Esophagus (tissue), 2 donors: Measurements from ENCODE around the gene CBX8. TPM values are rescaled to one million over a fixed set of nuclear protein-coding genes. Genes with fewer than 3 reads are reported as not detected.
A peak's percentile ranks its signal among the peaks of the same experiment; 100 is the strongest.

Experiments
- H3K27ac ChIP-seq, 2 donors: one replicate each; pipeline ENCODE4 v1.5.1; 2013; ENCODE audit warnings: low read depth in 2 of 2, mild to moderate bottlenecking in 2 of 2, inconsistent platforms in 1 of 2, low read length in 1 of 2, moderate library complexity in 1 of 2
- H3K27me3 ChIP-seq, 2 donors: one replicate each; pipeline ENCODE4 v1.6.1; 2013; ENCODE audit warnings: low read length in 2 of 2, control low read depth in 1 of 2, mild to moderate bottlenecking in 1 of 2; ENCODE audit not compliant: insufficient read depth in 2 of 2, control insufficient read depth in 1 of 2
- H3K36me3 ChIP-seq, 2 donors: one replicate each; pipeline ENCODE4 v1.6.1; 2013; ENCODE audit warnings: low read length in 1 of 2; ENCODE audit not compliant: control insufficient read depth in 2 of 2, insufficient read depth in 2 of 2
- H3K4me1 ChIP-seq, 2 donors: one replicate each; pipeline ENCODE4 v1.6.1; 2013; ENCODE audit warnings: low read length in 1 of 2; ENCODE audit not compliant: control insufficient read depth in 2 of 2, insufficient read depth in 2 of 2
- H3K4me3 ChIP-seq, 2 donors: one replicate each; pipeline ENCODE4 v1.5.1; 2013; ENCODE audit warnings: low read length in 2 of 2, mild to moderate bottlenecking in 2 of 2, low read depth in 1 of 2, moderate library complexity in 1 of 2
- H3K9me3 ChIP-seq, 2 donors: one replicate each; pipeline ENCODE4 v1.6.1; 2013; ENCODE audit warnings: mild to moderate bottlenecking in 2 of 2, low read depth in 1 of 2, low read length in 1 of 2, moderate library complexity in 1 of 2; ENCODE audit not compliant: control insufficient read depth in 2 of 2, insufficient read depth in 1 of 2
- WGBS, 2 donors: extraction: QIAGEN DNeasy Blood & Tissue Kit; methylation state at CpG; one replicate each; pipeline ENCODE4 v1.1.7; 2013; 5-methylcytosine and 5-hydroxymethylcytosine counted together
- polyA plus RNA-seq, 2 donors: library from polyadenylated mRNA; stranded (reverse); fragments of 200-250 nt; gene quantifications; one replicate each; pipeline ENCODE4 v1.2.3, GENCODE V29; 2013
- donor health status: healthy with polysubstance abuse.
- donor health status: Bipolar disorder and iron deficiency.

Gene CBX8
- polyA plus RNA-seq, 2 donors: 2.2 to 3.2 TPM

DNA sequence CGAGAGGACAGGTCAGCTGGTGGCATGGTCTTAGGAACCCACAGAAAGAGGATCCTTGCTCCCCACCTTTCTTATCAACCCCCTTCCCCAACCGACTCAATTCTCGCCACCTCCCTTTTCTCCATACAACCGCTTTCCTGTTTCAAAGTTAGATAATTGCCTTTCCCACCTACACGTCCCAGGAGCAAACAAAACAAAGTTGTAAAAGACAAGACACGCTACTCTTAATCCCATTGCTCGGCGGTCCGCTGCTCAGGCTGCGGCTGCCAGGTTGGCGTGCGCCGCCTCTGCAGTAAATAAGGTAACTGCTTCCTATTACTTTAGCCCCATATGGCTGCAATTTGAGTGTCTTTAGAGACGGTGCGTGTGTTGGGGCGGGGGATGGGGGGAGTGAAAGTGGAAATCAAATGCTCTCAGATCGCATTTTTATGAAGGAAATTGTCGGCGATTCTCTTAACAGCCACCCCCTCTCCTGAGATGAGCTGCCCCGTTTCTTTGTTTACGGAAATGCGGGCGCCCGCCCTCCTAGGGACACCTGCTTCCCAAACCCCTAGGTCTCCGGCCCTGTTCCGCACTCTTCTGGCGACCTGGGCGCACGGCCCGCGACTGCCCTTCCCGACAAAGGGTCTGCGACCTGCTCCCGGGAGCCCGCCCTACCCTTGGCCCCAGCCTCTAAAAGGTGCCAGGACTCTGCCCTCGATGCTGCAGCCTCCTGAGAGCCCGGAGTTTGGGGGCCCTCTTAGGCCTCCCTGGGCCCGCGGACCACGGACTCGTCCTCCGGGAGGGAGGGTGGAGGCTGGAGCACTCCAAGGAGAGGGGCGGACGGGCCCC, 3.7 kb upstream of the CBX8 start:
- Histone ChIP-seq H3K9me3 (peaks cover 2 to 17% of the 10 kb centered on the region in 2 donors), H3K27ac (no peak overlapping the region), H3K27me3 (peaks cover 0 to 62% of the 10 kb centered on the region in 2 donors), H3K4me1 (peaks cover 4 to 35% of the 10 kb centered on the region in 2 donors), H3K4me3 (peak overlapping the region; percentile 31 to 47), H3K36me3 (no peaks in the 10 kb centered on the region)
- 3% methylated on average over 42 to 44 of the region's 44 CpGs for WGBS, 2 donors

DNA sequence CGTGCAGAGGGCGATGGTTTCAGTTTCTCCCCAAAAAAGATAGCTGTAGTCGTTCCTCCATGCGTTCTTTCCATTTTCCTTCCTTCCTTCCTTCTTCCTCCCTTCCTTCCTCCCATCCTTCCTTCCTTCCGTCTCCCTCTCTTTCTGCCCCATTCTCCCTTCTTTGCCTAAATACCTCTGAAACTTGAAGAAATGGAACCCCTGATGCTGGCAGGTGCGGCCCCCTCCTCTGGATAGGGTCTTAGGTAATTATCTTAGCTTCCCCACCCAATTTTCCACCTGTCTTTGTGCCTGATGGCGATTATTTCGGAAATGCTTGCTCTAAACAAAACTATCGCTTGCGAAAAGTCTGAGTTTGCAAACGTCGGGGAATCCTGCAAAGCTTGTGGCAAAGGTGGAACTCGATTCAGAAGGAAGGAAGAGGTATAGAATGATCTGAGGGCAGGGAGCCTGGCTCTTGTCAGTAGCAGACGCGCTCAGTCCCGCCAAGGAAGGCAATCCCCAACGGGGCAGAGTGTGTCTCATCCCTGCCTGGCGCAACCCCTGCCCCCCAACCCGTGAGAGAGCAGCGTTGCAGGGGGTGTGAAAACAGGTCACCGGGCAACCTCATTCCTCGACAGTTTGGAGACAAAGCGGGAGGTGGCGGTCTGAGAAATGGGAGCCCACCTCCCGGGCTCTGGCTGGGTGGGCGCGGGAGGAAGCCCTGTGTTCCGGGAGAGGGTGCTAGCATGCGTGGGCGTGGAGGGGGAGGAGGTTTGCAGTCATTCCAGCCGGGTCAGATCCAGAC, 2.9 kb upstream of the CBX8 start:
- Histone ChIP-seq H3K4me3 (no peak overlapping the region), H3K27me3 (peaks cover 0 to 58% of the 10 kb centered on the region in 2 donors), H3K27ac (no peak overlapping the region), H3K4me1 (peaks cover 4 to 37% of the 10 kb centered on the region in 2 donors), H3K9me3 (peaks cover 2 to 17% of the 10 kb centered on the region in 2 donors), H3K36me3 (peaks cover 0 to 3% of the 10 kb centered on the region in 2 donors)
- 5% methylated on average over 31 of the region's 31 CpGs for WGBS, 2 donors

DNA sequence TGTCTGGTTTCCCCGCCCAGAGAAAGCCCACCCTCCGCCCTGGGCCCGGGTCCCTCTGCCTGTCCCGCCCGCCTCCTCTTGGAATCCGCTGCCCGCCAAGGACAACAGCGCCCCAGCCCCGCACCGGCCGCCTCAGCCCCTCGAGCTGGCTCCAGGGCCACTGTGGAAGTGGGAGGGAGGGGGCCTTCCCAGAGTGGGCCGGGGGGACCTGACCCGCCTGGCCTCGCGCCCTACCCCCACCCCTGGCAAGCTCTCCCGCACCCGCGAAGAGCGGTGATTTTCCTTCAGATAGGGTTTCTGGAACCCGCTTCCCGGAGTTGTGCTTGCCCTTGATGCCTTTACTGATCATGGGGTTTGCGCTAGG, 2.3 kb upstream of the CBX8 start:
- peaks cover 4 to 35% of the 10 kb centered on the region in 2 donors for H3K4me1 ChIP-seq
- H3K27ac ChIP-seq: no peak overlapping the region
- peaks cover 0 to 3% of the 10 kb centered on the region in 2 donors for H3K36me3 ChIP-seq
- H3K9me3 ChIP-seq: peaks cover 2 to 17% of the 10 kb centered on the region in 2 donors
- peaks cover 0 to 53% of the 10 kb centered on the region in 2 donors for H3K27me3 ChIP-seq
- H3K4me3 ChIP-seq: no peak overlapping the region
- 3 to 5% methylated on average over 23 of the region's 23 CpGs for WGBS, 2 donors

DNA sequence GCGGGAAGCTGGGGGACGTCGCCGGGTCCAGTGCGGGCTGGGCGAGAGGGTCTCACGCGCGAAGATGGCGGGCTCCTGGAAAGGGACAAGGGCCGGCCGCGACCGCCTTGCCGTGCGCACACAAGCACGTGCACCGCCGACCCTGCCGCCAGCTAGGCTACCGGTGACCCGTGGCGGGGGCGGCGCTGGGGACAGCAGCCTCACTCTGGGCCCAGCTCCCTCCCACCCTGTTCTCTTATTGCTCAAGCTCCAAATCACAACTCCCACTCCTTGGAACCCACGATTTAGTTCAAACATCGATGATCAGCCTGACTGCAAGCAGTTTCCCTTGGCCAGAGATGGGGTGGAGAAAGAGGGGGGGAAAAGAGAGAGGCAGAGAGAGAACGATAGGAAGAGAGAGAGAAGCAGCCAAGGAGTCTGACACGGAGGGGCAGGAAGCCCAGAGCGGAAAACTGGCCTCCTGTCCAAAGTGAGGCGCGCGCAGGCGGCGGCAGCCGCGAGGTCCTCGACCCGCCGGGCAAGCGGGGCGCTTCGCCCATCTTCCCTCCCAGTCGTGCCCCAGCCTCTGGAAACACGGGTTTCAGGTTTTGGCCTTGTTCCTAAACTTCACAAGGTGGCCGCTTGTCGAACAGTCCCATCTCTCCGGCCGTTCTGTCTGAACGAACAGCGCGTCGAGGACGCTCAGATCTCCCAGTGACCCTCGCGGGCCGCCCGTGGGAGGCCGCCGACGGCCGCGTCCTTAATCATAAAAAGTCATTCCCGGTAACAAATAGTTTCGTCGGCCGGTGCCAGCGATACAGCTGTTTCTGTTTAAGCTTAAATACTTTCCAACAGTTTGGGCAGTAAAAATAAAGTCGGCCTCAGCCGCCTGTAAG, 1.7 kb upstream of the CBX8 start:
- Histone ChIP-seq H3K27me3 (peaks cover 0 to 47% of the 10 kb centered on the region in 2 donors), H3K27ac (no peak overlapping the region), H3K36me3 (peaks cover 0 to 3% of the 10 kb centered on the region in 2 donors), H3K4me1 (peaks cover 4 to 31% of the 10 kb centered on the region in 2 donors), H3K4me3 (peak overlapping the region; percentile 43 to 63), H3K9me3 (peaks cover 2 to 12% of the 10 kb centered on the region in 2 donors)
- WGBS, 2 donors: 1 to 3% methylated on average over 65 to 70 of the region's 70 CpGs

DNA sequence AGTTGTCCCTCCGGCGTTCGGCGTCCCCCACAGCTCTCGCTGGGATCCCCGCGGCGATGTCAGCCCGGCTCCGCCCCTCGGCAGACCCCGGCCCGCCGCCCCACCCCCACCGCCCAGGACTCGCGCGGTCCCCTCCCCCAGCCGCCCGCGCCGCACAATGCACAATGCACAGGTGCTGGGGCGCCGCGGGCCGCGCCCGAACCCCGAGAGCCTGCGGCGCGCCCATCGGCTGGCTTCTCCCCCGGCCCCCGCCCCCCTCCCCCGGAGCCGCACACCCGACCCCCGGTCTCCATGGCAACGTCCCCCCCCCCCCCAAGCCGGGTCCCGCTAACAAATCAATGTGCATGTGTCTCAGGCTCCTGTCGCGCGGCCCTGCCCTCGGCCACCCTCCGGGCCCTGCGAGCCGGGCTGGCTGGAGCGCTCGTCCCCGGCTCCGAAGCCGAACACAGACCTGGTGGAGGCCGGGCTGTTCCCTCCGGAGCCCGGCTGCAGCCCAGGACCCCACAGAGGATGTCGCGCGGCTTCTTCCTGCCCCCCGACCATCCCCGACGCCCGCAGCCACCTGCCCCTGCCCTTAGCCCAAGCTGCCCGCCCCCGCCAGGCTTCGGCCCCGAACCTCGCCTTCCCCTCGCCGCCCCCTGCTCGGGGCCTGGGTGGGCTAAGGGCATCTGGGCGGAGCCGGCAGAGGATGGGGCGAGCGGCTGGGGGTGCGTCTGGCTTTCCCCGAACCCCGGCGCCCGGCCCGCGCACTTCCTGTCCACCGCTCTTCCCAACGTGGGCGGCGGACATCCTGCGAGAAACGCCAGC, 818 bp upstream of the CBX8 start:
- WGBS, 2 donors: 1% methylated on average over 58 to 89 of the region's 89 CpGs
- Histone ChIP-seq H3K4me3 (peak overlapping the region; percentile 63 to 71), H3K36me3 (peaks cover 0 to 3% of the 10 kb centered on the region in 2 donors), H3K4me1 (peaks cover 4 to 30% of the 10 kb centered on the region in 2 donors), H3K27ac (no peak overlapping the region), H3K9me3 (peaks cover 0 to 6% of the 10 kb centered on the region in 2 donors), H3K27me3 (peaks cover 0 to 39% of the 10 kb centered on the region in 2 donors)

DNA sequence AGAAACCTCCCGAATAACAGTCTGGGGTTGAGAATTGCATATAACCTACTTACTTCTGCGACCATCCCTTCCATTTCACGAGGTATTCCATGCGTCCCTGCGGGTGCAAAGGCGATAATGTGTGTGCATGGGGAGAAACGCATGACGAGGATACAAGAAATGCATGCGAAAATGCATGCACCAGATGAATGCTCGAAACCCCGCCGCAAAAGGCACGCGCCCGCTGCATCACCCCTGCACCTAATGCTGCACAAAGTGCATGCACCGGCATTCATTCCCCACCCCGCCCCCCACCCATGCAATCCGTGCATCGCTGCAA, 474 bp downstream of the CBX8 start:
- H3K4me3 ChIP-seq: peak overlapping the region; percentile 63 to 71
- H3K36me3 ChIP-seq: peaks cover 0 to 3% of the 10 kb centered on the region in 2 donors
- peak overlapping the region in 1 of 2 donors; percentile 72 for H3K27ac ChIP-seq
- peaks cover 0 to 5% of the 10 kb centered on the region in 2 donors for H3K9me3 ChIP-seq
- H3K4me1 ChIP-seq: peaks cover 4 to 27% of the 10 kb centered on the region in 2 donors
- H3K27me3 ChIP-seq: peaks cover 0 to 38% of the 10 kb centered on the region in 2 donors
- 1 to 2% methylated on average over 19 of the region's 19 CpGs for WGBS, 2 donors

DNA sequence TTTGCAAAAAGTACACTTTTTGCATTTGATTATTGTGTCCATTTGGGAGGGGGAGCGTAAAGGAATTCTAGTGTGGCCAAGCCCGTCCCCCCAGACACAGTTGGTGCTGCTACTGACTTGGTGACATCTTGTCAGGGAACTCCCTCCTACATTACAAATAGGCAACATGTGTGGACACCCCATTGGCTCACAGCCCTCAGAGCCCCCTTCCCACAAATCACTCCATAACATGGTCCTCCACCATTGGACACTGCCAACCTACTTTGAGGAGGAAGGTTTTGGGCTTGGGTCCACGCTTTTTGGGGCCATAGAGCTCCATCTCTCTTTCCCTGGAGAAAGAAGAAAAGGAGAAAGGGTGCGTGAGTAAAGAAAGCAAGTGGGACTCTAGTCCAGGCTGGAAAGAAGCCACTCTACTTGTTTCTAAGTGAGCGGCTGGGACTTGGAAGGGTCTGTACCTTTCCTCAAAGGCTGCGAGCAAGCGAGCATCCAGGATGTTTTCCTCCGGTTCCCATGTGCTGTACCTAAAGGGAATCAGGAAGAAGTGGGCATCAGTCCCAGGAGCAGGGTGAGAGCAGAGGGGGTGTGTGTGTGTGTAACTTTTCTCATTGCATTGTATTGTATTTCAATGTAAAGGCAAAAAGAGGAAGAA, 958 bp downstream of the CBX8 start:
- H3K4me3 ChIP-seq: peak overlapping the region; percentile 63 to 71
- H3K36me3 ChIP-seq: peaks cover 0 to 3% of the 10 kb centered on the region in 2 donors
- H3K9me3 ChIP-seq: peaks cover 0 to 7% of the 10 kb centered on the region in 2 donors
- WGBS, 2 donors: 66 to 75% methylated on average over 8 of the region's 8 CpGs
- peaks cover 4 to 28% of the 10 kb centered on the region in 2 donors for H3K4me1 ChIP-seq
- H3K27ac ChIP-seq: no peak overlapping the region
- peaks cover 0 to 43% of the 10 kb centered on the region in 2 donors for H3K27me3 ChIP-seq

DNA sequence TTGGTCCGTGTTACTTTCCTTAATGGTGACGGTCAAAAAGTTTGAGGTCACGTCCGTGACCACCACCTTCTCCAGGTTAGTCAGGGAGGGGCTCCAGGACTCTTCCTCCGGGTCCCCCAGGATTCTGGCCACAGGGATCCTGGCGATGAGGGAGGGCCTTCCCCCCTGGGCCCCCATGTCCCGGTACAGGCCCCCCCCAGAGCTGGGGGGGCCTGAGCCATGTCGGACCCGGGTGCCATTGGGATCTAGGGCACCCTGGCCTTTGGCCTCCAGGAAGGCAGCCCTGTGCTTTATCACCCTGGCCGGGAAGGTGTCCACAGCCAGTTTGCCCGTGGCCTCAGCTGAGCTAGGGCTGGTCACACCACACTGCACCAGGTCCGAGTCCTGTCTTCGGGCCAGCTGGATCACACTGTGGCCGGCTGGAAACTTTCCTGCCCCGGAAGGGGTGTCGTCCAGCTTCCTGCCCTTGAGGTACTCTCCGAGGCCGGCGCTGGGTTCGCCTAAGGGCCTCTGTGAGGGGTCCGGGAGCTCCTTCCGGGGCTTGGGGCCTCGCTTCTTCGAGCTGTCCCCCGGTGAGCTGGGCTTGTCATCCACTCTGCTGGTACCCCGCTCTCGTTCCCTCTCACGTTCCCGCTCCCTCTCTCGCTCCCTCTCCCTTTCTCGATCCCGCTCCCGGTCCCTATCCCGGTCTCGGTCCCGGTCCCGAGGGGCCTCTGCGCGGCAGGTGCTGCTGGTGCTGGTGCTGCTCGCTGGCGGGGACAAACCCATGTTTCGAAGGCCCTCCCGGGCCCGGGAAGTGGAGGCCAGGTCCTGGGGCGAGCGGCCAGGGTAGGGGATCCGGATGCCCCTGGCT, 2.0 kb downstream of the CBX8 start:
- peaks cover 4 to 29% of the 10 kb centered on the region in 2 donors for H3K4me1 ChIP-seq

More for the DNA sequence above, 2.0 kb downstream of the CBX8 start:
- H3K4me3 ChIP-seq: no peak overlapping the region
- peaks cover 0 to 7% of the 10 kb centered on the region in 2 donors for H3K9me3 ChIP-seq
- no peak overlapping the region for H3K27ac ChIP-seq
- H3K36me3 ChIP-seq: peaks cover 0 to 3% of the 10 kb centered on the region in 2 donors
- WGBS, 2 donors: 90 to 92% methylated on average over 47 of the region's 47 CpGs
- H3K27me3 ChIP-seq: peaks cover 0 to 44% of the 10 kb centered on the region in 2 donors
